Kidney (tissue), 14 donors: Measurements from ENCODE around the gene RPTOR. TPM values are rescaled to one million over a fixed set of nuclear protein-coding genes. Genes with fewer than 3 reads are reported as not detected.

Experiments used
- DNase-seq, 5 donors: peaks; one replicate each; pipeline ENCODE4 v3.0.0-alpha.2; 2013 to 2020
- FAIRE-seq: peaks from 2 replicates; lab custom pipeline; 2012; peaks lifted over from hg19 to GRCh38; lab: Jason Lieb, UNC
- H3K27ac ChIP-seq, 2 donors: one replicate each; pipeline ENCODE4 v1.7.0; 2013; ENCODE audit warnings: low read depth in 2 of 2, low read length in 2 of 2, inconsistent platforms in 1 of 2
- H3K27me3 ChIP-seq: one replicate; pipeline ENCODE4 v1.7.1; 2013; ENCODE audit warnings: low read length, inconsistent platforms; ENCODE audit not compliant: control insufficient read depth, insufficient read depth
- H3K36me3 ChIP-seq, 3 donors: one replicate each; pipeline versions ENCODE4 v1.7.0 to v1.7.1; 2013; ENCODE audit warnings: low read length in 3 of 3, control low read depth in 1 of 3, inconsistent platforms in 1 of 3; ENCODE audit not compliant: insufficient read depth in 3 of 3, control insufficient read depth in 2 of 3
- H3K4me1 ChIP-seq, 3 donors: one replicate each; pipeline versions ENCODE4 v1.7.0 to v1.7.1; 2013; ENCODE audit warnings: low read length in 3 of 3, inconsistent platforms in 1 of 3, low read depth in 1 of 3; ENCODE audit not compliant: control insufficient read depth in 2 of 3, insufficient read depth in 2 of 3
- H3K4me3 ChIP-seq, 3 donors: one replicate each; pipeline versions ENCODE4 v1.7.0 to v1.8.1; 2013; ENCODE audit warnings: low read length in 3 of 3, control low read depth in 1 of 3, inconsistent platforms in 1 of 3
- H3K9ac ChIP-seq, 3 donors: one replicate each; pipeline versions ENCODE4 v1.7.0 to v1.7.1; 2013; ENCODE audit warnings: low read length in 3 of 3, control low read depth in 1 of 3, inconsistent platforms in 1 of 3
- H3K9me3 ChIP-seq, 3 donors: one replicate each; pipeline versions ENCODE4 v1.7.0 to v1.7.1; 2013; ENCODE audit warnings: low read length in 3 of 3, control low read depth in 1 of 3, inconsistent platforms in 1 of 3; ENCODE audit not compliant: control insufficient read depth in 2 of 3, insufficient read depth in 1 of 3
- CTCF ChIP-seq: IDR thresholded peaks from 3 replicates; pipeline ENCODE4 v1.5.1; 2012; ENCODE audit warnings: mild to moderate bottlenecking, moderate library complexity, borderline replicate concordance; ENCODE audit not compliant: insufficient read depth; ENCODE audit errors: extremely low read depth
- intact Hi-C: fragments of 100-400 bp; cut with DNase I; formaldehyde crosslinking; loops from one replicate; pipeline ENCODE4 v1.11.1; 2022
- polyA plus RNA-seq: library from polyadenylated mRNA; stranded (reverse); fragments of 350-450 nt; fragmentation: Illumina TruSeq; extraction: RNeasy Lipid Tissue Mini Kit (QIAGEN cat#74804); gene quantifications from one replicate; pipeline ENCODE4 v1.2.3, GENCODE V29; 2014; ENCODE audit warnings: low read depth, low replicate concordance; ENCODE audit not compliant: insufficient read depth
- total RNA-seq: library from RNA; stranded (reverse); fragmentation: NEBNext Ultra II Directional; extraction: Animal tissue kit (Norgen Biotek cat#: 25700); gene quantifications from one replicate; pipeline ENCODE4 v1.2.1, GENCODE V29; 2021
- donor health status: control.
- donor health status: control.
- donor health status: control.
- donor health status: control.
- donor health status: control.
- donor health status: DM: yes; HTN: yes; CAD: no.
- donor health status: Normal renal cell carcinoma (clear cell type).

Gene RPTOR
- total and polyA plus RNA-seq, 2 donors from 2014 or later = 5.5 to 37.6 TPM

GRCh38 chr17:80971704-80972304 is 427.2 kb downstream of the RPTOR start:
- peaks cover 0 to 5% (median 0%) of the 10 kb centered on the region in 3 donors for H3K4me1 ChIP-seq
- intact Hi-C loops = no loop called here
- no peaks in the 10 kb centered on the region for H3K36me3 ChIP-seq
- TF ChIP-seq CTCF = no peak
- no peak overlapping the region for H3K27ac ChIP-seq
- DNase-seq (no peak), FAIRE-seq (no peak)
- no peaks in the 10 kb centered on the region for H3K9me3 ChIP-seq
- no peaks in the 10 kb centered on the region for H3K27me3 ChIP-seq
- H3K4me3 ChIP-seq = no peak overlapping the region
- no peak overlapping the region for H3K9ac ChIP-seq

- Histone ChIP-seq H3K9me3 (no peaks in the 10 kb centered on the region), H3K4me3 (no peak overlapping the region), H3K4me1 (no peaks in the 10 kb centered on the region), H3K9ac (no peak overlapping the region), H3K27ac (no peak overlapping the region), H3K36me3 (no peaks in the 10 kb centered on the region), H3K27me3 (peaks cover 2% of the 10 kb centered on the region)
- DNase-seq = no peak
- intact Hi-C loops = no loop called here
- TF ChIP-seq CTCF = no peak
- no peak for FAIRE-seq
Measured at GRCh38 chr17:80976701-80977100, 432.1 kb downstream of the RPTOR start.

- no peak overlapping the region for H3K4me3 ChIP-seq
- peaks cover 2% of the 10 kb centered on the region for H3K27me3 ChIP-seq
- intact Hi-C loops = no loop called here
- DNase-seq (no peak), FAIRE-seq (no peak)
- no peak overlapping the region for H3K27ac ChIP-seq
- no peaks in the 10 kb centered on the region for H3K9me3 ChIP-seq
- no peak for TF ChIP-seq CTCF
- no peaks in the 10 kb centered on the region for H3K4me1 ChIP-seq
- no peak overlapping the region for H3K9ac ChIP-seq
- H3K36me3 ChIP-seq = no peaks in the 10 kb centered on the region
Measured at GRCh38 chr17:80977172-80977571, 432.5 kb downstream of the RPTOR start.
